Sigmoid colon (tissue), 7 donors: Measurements from ENCODE around the gene TAF6. TPM values are rescaled to one million over a fixed set of nuclear protein-coding genes. Genes with fewer than 3 reads are reported as not detected.
A peak's percentile ranks its signal among the peaks of the same experiment; 100 is the strongest.

Experiments used
- DNase-seq: peaks from one replicate; pipeline ENCODE4 v3.0.0-alpha.2; 2019
- H3K27ac ChIP-seq, 4 donors: fragments of 200-600 bp; sonication (generic); one replicate each; pipeline ENCODE4 v1.5.1; 2016 to 2019; ENCODE audit warnings: mild to moderate bottlenecking in 1 of 4
- H3K27me3 ChIP-seq, 3 donors: fragments of 200-600 bp; sonication (generic); one replicate each; pipeline ENCODE4 v1.5.1; 2019; ENCODE audit warnings: mild to moderate bottlenecking in 1 of 3
- H3K36me3 ChIP-seq, 4 donors: fragments of 200-600 bp; sonication (generic); one replicate each; pipeline ENCODE4 v1.5.1; 2016 to 2019
- H3K4me1 ChIP-seq, 4 donors: fragments of 200-600 bp; sonication (generic); one replicate each; pipeline ENCODE4 v1.5.1; 2017 to 2019
- H3K4me3 ChIP-seq, 4 donors: fragments of 200-600 bp; sonication (generic); one replicate each; pipeline ENCODE4 v1.5.1; 2017 to 2019; ENCODE audit warnings: mild to moderate bottlenecking in 2 of 4, moderate library complexity in 1 of 4
- H3K9me3 ChIP-seq, 4 donors: fragments of 200-600 bp in 3 of 4; sonication (generic) in 3 of 4; one replicate each; pipeline versions ENCODE4 v1.5.1 to v1.6.1; 2013 to 2019
- EP300 ChIP-seq, 4 donors: sonication (generic); formaldehyde crosslinking; IDR thresholded peaks; one replicate each; pipeline ENCODE4 v1.6.1; 2017; ENCODE audit warnings: antibody characterized with exemption in 4 of 4
- POLR2A ChIP-seq, 2 donors: fragments of 450-650 bp; IDR thresholded peaks; one replicate each; pipeline ENCODE4 v1.6.1; 2016; ENCODE audit warnings: antibody characterized with exemption in 2 of 2, mild to moderate bottlenecking in 2 of 2, moderate library complexity in 2 of 2
- POLR2AphosphoS5 ChIP-seq, 4 donors: sonication (generic); formaldehyde crosslinking; IDR thresholded peaks; one replicate each; pipeline ENCODE4 v1.6.1; 2017; ENCODE audit warnings: antibody characterized with exemption in 4 of 4
- WGBS, 2 donors: extraction: QIAGEN DNeasy Blood & Tissue Kit; methylation state at CpG; one replicate each; pipeline ENCODE4 v1.1.7; 2013; 5-methylcytosine and 5-hydroxymethylcytosine counted together
- intact Hi-C: fragments of 100-400 bp; cut with DNase I; formaldehyde crosslinking; loops from one replicate; pipeline ENCODE4 v1.15.1; 2023
- polyA plus RNA-seq, 3 donors: library from polyadenylated mRNA; stranded (reverse); fragments of 200-250 nt; gene quantifications; one replicate each; pipeline ENCODE4 v1.2.3, GENCODE V29; 2013
- total RNA-seq, 4 donors: library from RNA; depleted of rRNA; stranded (reverse); fragments of >200 nt; gene quantifications; one replicate each; pipeline ENCODE4 v1.1.0, GENCODE V29; 2016
- TF ChIP-seq, protein P1 (sequence below), 4 experiments: fragments of 450-650 bp in 3 of 4; fragments of 200-600 bp in 1 of 4; IDR thresholded peaks; one replicate each; pipeline ENCODE4 v1.5.1; 2016 to 2019; ENCODE audit warnings: antibody characterized with exemption in 4 of 4, mild to moderate bottlenecking in 3 of 4, moderate library complexity in 2 of 4
- donor health status: healthy with polysubstance abuse.
- donor health status: Bipolar disorder and iron deficiency.
- donor health status: healthy.

The TAF6 gene
- total RNA-seq (10 to 100 TPM; 56.6 to 87.8 (median 65.2) TPM), polyA plus RNA-seq (10 to 100 TPM; 18.0 to 37.8 (median 18.7) TPM)

DNA sequence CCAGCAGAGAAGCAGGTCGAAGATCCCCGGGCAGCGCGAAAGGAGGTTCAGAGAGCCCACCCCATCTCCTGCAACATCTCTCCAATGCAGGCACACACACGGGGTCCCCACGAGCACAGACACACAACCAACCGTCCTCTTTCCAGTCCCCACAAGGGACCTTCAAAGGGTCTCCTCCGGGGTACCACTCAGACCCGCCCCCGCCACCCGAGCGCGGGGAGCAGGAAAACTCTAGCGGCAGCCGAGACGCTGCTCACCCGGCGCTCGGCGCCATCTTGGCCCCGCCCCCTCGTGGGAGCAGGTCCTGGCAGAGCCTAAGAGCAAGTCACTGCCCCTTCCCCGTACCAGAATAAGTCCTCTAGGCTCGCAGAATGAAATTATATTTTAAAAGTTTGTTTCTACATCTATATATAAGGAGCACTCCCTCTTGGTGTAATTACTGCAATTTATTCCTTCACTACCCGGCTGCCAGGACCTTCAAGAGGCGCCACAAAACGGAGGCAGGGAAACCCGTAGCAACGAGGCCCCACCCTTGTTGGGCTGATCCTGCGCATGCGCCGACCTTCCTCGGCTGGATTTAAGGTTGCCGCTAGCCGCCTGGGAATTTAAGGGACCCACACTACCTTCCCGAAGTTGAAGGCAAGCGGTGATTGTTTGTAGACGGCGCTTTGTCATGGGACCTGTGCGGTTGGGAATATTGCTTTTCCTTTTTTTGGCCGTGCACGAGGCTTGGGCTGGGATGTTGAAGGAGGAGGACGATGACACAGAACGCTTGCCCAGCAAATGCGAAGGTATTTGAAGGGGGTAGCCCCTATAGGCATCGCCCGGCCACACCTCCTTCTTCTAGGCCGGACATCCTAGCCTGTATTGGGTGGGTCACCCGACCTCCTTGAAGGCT is at the start of gene TAF6, which contains the start of gene CNPY4:
Gene TAF6 (minus strand): TSS at position 287 of the 898 bp plus-strand sequence. CDS start 5,149 bp downstream, outside the sequence.
Gene CNPY4 (plus strand): TSS at position 563 of the 898 bp plus-strand sequence. CDS start 111 bp downstream, at position 674.
- Histone ChIP-seq H3K27me3 (no peaks in the 10 kb centered on the region), H3K4me1 (peaks cover 0 to 20% (median 18%) of the 10 kb centered on the region in 4 donors), H3K4me3 (peak within 1 kb of the TSS; percentile 61 to 81 (median 73)), H3K9me3 (no peaks in the 10 kb centered on the region), H3K36me3 (peaks cover 0 to 11% (median 0%) of the 10 kb centered on the region in 4 donors), H3K27ac (peak within 1 kb of the TSS; percentile 84 to 91 (median 88))
- TF ChIP-seq EP300 (IDR thresholded peaks at IDR 0.05) = no peak
- TF ChIP-seq, protein P1, sequence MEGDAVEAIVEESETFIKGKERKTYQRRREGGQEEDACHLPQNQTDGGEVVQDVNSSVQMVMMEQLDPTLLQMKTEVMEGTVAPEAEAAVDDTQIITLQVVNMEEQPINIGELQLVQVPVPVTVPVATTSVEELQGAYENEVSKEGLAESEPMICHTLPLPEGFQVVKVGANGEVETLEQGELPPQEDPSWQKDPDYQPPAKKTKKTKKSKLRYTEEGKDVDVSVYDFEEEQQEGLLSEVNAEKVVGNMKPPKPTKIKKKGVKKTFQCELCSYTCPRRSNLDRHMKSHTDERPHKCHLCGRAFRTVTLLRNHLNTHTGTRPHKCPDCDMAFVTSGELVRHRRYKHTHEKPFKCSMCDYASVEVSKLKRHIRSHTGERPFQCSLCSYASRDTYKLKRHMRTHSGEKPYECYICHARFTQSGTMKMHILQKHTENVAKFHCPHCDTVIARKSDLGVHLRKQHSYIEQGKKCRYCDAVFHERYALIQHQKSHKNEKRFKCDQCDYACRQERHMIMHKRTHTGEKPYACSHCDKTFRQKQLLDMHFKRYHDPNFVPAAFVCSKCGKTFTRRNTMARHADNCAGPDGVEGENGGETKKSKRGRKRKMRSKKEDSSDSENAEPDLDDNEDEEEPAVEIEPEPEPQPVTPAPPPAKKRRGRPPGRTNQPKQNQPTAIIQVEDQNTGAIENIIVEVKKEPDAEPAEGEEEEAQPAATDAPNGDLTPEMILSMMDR (IDR thresholded peaks at IDR 0.05) = peak in 1 of 4 experiments; percentile 13
- peak; percentile 62 to 90 (median 77) for TF ChIP-seq POLR2AphosphoS5 (IDR thresholded peaks at IDR 0.05)
- peak; percentile 49 to 68 for TF ChIP-seq POLR2A (IDR thresholded peaks at IDR 0.05)
- intact Hi-C loops = loop anchor here (2.0 kb wide), 1 partner anchor 19 kb away; the partner anchor contains the start of genes AP4M1 and MCM7
- WGBS, 2 donors = 0% methylated on average over 49 of the region's 49 CpGs
- DNase-seq = peak; percentile 98

GRCh38 chr7:100167912-100168323 is 48.8 kb upstream of the TAF6 start:
- no peak for DNase-seq
- Histone ChIP-seq H3K36me3 (no peaks in the 10 kb centered on the region), H3K4me3 (peak overlapping the region; percentile 32 to 50 (median 46)), H3K27ac (peak overlapping the region; percentile 68 to 80 (median 69)), H3K9me3 (no peaks in the 10 kb centered on the region), H3K27me3 (peaks cover 0 to 21% (median 13%) of the 10 kb centered on the region in 3 donors), H3K4me1 (peaks cover 0 to 36% (median 30%) of the 10 kb centered on the region in 4 donors)
- intact Hi-C loops = no loop called here
- TF ChIP-seq EP300 (IDR thresholded peaks at IDR 0.05) (no peak), POLR2A (IDR thresholded peaks at IDR 0.05) (no peak), POLR2AphosphoS5 (IDR thresholded peaks at IDR 0.05) (no peak)
- TF ChIP-seq, protein P1 (IDR thresholded peaks at IDR 0.05) = no peak
- 1 to 4% methylated on average over 11 of the region's 11 CpGs for WGBS, 2 donors

DNA sequence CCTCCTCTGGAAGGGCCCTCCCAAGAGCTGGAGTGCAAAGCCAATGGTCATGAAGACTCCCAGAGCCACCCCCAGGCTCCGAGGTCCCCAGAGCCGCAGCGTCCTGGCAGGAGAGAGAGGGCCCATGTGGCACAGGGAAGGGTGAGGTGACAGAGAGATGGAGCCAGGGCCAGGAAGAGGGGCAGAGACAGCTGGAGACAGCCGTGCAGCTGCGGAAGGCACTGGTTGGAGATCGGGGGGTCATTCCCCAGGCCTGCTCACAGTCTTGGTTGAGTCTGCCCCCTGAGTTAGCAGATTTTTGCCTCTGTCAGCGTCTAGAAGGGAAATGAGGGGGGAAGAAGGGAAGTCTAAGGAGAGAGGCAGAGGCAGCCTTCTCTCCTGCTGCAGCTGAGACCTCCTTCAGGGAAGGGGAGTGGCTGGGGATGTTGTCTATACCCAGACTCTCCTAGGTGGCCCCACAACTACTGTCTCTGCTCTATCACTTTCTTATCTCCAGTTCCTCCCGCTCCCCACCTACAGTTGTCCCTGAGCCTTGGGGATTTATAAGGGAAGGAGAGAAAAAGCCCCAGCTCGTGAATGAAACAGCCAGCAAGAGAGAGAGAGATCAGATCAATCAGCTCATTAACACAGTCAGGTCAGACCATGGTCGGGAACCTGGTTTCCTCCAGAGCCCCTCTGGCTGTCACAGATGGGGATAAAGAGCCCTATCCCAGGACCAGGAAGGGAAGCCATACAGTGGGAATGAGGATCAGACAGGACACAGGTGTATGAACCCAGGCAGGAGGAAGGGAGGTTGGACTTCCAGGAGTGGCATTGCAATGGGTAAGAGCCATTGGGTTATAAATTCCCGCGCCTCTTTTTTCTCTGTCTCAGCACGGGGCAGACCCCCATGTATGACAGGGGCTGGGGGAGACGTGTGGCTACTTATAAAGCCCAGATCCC is 48.1 kb upstream of the TAF6 start:
- Histone ChIP-seq H3K36me3 (no peaks in the 10 kb centered on the region), H3K27me3 (peaks cover 0 to 19% (median 13%) of the 10 kb centered on the region in 3 donors), H3K27ac (peak overlapping the region in 3 of 4 donors; percentile 68 to 80 (median 69)), H3K9me3 (no peaks in the 10 kb centered on the region), H3K4me1 (peaks cover 0 to 36% (median 30%) of the 10 kb centered on the region in 4 donors), H3K4me3 (peak overlapping the region in 3 of 4 donors; percentile 45 to 50 (median 48))
- TF ChIP-seq POLR2AphosphoS5 (IDR thresholded peaks at IDR 0.05) = no peak
- TF ChIP-seq EP300 (IDR thresholded peaks at IDR 0.05) = no peak
- no peak for TF ChIP-seq POLR2A (IDR thresholded peaks at IDR 0.05)
- TF ChIP-seq, protein P1 (IDR thresholded peaks at IDR 0.05) = no peak
- peak; percentile 48 for DNase-seq
- intact Hi-C loops = no loop called here
- 37 to 49% methylated on average over 14 of the region's 14 CpGs for WGBS, 2 donors

DNA sequence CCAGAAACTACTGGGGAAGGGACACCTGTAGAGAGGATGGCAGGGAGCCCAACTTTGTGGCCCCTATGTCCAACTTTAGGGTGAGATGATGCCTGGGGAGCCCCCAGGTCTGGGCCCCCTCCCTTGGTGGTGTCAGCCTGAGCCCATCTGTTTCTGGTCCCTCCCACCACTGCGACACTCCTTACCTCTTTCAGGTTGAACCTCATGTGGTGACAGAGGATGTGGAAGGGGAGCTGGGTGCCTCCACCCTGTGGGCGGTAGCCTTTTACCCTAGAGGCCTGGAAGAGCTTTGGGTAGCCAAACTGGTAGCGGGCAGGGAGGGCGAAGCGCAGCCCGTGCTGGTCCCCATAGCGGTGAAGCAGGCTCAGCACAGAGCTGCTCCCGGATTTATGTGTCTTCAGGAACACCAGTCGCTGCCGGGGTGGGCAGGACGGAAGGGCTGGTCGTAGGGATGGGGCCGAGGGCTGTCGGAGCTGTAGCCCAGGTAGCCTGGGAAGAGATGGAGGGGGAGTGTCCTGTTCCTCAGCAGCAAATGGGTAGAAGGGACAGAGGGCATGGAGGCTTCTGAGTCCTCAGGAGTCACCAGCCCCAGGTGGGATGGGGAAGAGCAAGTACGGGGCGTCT is 47.3 kb upstream of the TAF6 start:
- TF ChIP-seq POLR2A (IDR thresholded peaks at IDR 0.05) = no peak
- TF ChIP-seq, protein P1 (IDR thresholded peaks at IDR 0.05) = no peak
- TF ChIP-seq EP300 (IDR thresholded peaks at IDR 0.05) = no peak
- no peak for TF ChIP-seq POLR2AphosphoS5 (IDR thresholded peaks at IDR 0.05)
- no peak overlapping the region for H3K27ac ChIP-seq
- H3K27me3 ChIP-seq = peaks cover 0 to 11% (median 6%) of the 10 kb centered on the region in 3 donors
- H3K9me3 ChIP-seq = no peaks in the 10 kb centered on the region
- peaks cover 0 to 29% (median 23%) of the 10 kb centered on the region in 4 donors for H3K4me1 ChIP-seq
- peak; percentile 42 for DNase-seq
- 74 to 90% methylated on average over 16 of the region's 16 CpGs for WGBS, 2 donors
- intact Hi-C loops = no loop called here
- H3K36me3 ChIP-seq = no peaks in the 10 kb centered on the region
- no peak overlapping the region for H3K4me3 ChIP-seq
